Panc1 (cell line): ENCODE measurements around the gene CDH16. TPM values are rescaled to one million over a fixed set of nuclear protein-coding genes. Genes with fewer than 3 reads are reported as not detected.

ENCODE experiments used
- ATAC-seq: fragments of 200-7000 bp; cut with Tn5 transposase; 2 replicates; pipeline ENCODE4 v1.9.1; 2020; ENCODE audit warnings: mild to moderate bottlenecking, moderate library complexity
- BruUV-seq: library from RNA; stranded (reverse); fragments of 400-500 nt; replicated peaks from 2 replicates; lab custom pipeline; 2021; lab: Mats Ljungman, UMichigan
- CTCF ChIA-PET: fragments of 300-600 bp; sonication (Branson Sonifier 250); formaldehyde crosslinking; loops from one replicate; lab custom pipeline; 2022; ENCODE audit warnings: antibody characterized with exemption; lab: Charles Lee
- POLR2A ChIA-PET: fragments of 300-600 bp; sonication (Branson Sonifier 250); formaldehyde crosslinking; loops from one replicate; lab custom pipeline; 2022; ENCODE audit warnings: antibody characterized with exemption; lab: Charles Lee
- DNase-seq: peaks from one replicate; pipeline ENCODE4 v3.0.0-alpha.2; 2010; ENCODE audit warnings: low read depth, low spot score
- H3K27ac ChIP-seq: 2 replicates; pipeline ENCODE4 v1.5.1; 2011; ENCODE audit warnings: mild to moderate bottlenecking, low read length, inconsistent platforms
- H3K27me3 ChIP-seq: fragments of 200-500 bp; sonication (Bioruptor generic); 2 replicates; pipeline ENCODE4 v1.6.0; 2014; ENCODE audit warnings: low read length, inconsistent platforms; ENCODE audit not compliant: control insufficient read depth, insufficient read depth
- H3K36me3 ChIP-seq: fragments of 200-500 bp; sonication (Bioruptor generic); 2 replicates; pipeline ENCODE4 v1.5.1; 2014; ENCODE audit warnings: inconsistent platforms, mild to moderate bottlenecking, low read length, moderate library complexity; ENCODE audit not compliant: control insufficient read depth, insufficient read depth
- H3K4me1 ChIP-seq: 2 replicates; pipeline ENCODE4 v1.5.1; 2011; ENCODE audit warnings: inconsistent platforms, mild to moderate bottlenecking, low read length, moderate library complexity; ENCODE audit not compliant: control insufficient read depth, insufficient read depth
- H3K4me3 ChIP-seq, 2 experiments: 2 replicates each; pipeline ENCODE4 v1.5.1; 2011 to 2012; ENCODE audit warnings: low read depth in 2 of 2, low read length in 2 of 2, mild to moderate bottlenecking in 2 of 2, inconsistent platforms in 1 of 2, moderate library complexity in 1 of 2
- H3K9me3 ChIP-seq: fragments of 200-500 bp; sonication (Bioruptor generic); 2 replicates; pipeline ENCODE4 v1.5.1; 2014; ENCODE audit warnings: low read depth, mild to moderate bottlenecking, inconsistent platforms, low read length, moderate library complexity; ENCODE audit not compliant: control insufficient read depth, insufficient read depth
- CTCF ChIP-seq: fragments of 450-650 bp; IDR thresholded peaks from 2 replicates; pipeline ENCODE4 v1.5.1; 2017; ENCODE audit warnings: mild to moderate bottlenecking
- POLR2AphosphoS5 ChIP-seq: IDR thresholded peaks from 2 replicates; pipeline ENCODE4 v1.6.1; 2012; ENCODE audit warnings: mild to moderate bottlenecking, low read depth, low read length, moderate library complexity
- REST ChIP-seq, 2 experiments: IDR thresholded peaks; 2 replicates each; pipeline ENCODE4 v1.6.1; 2011 to 2012; ENCODE audit warnings: low read depth in 2 of 2, control low read depth in 1 of 2, low read length in 1 of 2, mild to moderate bottlenecking in 1 of 2, moderate library complexity in 1 of 2; ENCODE audit not compliant: insufficient read depth in 1 of 2
- SIN3A ChIP-seq: IDR thresholded peaks from 2 replicates; pipeline ENCODE4 v1.6.1; 2012; ENCODE audit warnings: low read depth, mild to moderate bottlenecking, low read length, moderate library complexity, borderline replicate concordance; ENCODE audit not compliant: insufficient read depth
- TCF7L2 ChIP-seq: IDR thresholded peaks from 2 replicates; pipeline ENCODE4 v1.6.1; 2011; ENCODE audit warnings: mild to moderate bottlenecking, low read depth, low read length, inconsistent platforms
- in situ Hi-C: cut with HindIII; loops from 2 replicates; pipeline ENCODE4 v1.10.0; 2016; ENCODE audit warnings: low sequenced_read_pairs, low pct_unique_long_range_greater_than_20kb
- intact Hi-C: fragments of 100-400 bp; cut with micrococcal nuclease; formaldehyde crosslinking; loops from one replicate; pipeline ENCODE4 v1.10.0; 2022; ENCODE audit not compliant: unreplicated experiment
- total RNA-seq: library from RNA; stranded (reverse); gene quantifications from one replicate; pipeline ENCODE4 v1.2.1, GENCODE V29; 2021; ENCODE audit not compliant: unreplicated experiment

CDH16 gene
- total RNA-seq, 1 experiment from 2014 or later = not detected

- intact Hi-C loops = no loop called here
- Histone ChIP-seq H3K36me3 (no peaks in the 10 kb centered on the region), H3K9me3 (no peaks in the 10 kb centered on the region), H3K4me1 (no peaks in the 10 kb centered on the region), H3K4me3 (no peak overlapping the region), H3K27me3 (no peaks in the 10 kb centered on the region), H3K27ac (no peak overlapping the region)
- no TSS peak for BruUV-seq
- POLR2A ChIA-PET = no interaction called here
- CTCF ChIA-PET = no interaction called here
- no peak for DNase-seq
- no peak for ATAC-seq
- in situ Hi-C loops = no loop called here
- TF ChIP-seq POLR2AphosphoS5 (no peak), TCF7L2 (no peak), CTCF (no peak), REST (IDR thresholded peaks at IDR 0.05; ENCODE audit: insufficient read depth in 1 of 2, low read depth in 2 of 2, low read length in 1 of 2) (no peak), SIN3A (no peak)
Observed at GRCh38 chr16:66917741-66918140, 944 bp downstream of the CDH16 start.

GRCh38 chr16:66916518-66916917 lies 2.2 kb downstream of the CDH16 start:
- H3K27ac ChIP-seq = no peak overlapping the region
- in situ Hi-C loops (no loop called here), intact Hi-C loops (no loop called here)
- ChIA-PET CTCF (no interaction called here), POLR2A (no interaction called here)
- no peaks in the 10 kb centered on the region for H3K9me3 ChIP-seq
- H3K27me3 ChIP-seq = no peaks in the 10 kb centered on the region
- no peaks in the 10 kb centered on the region for H3K4me1 ChIP-seq
- no peaks in the 10 kb centered on the region for H3K36me3 ChIP-seq
- H3K4me3 ChIP-seq = no peak overlapping the region
- no TSS peak for BruUV-seq
- no peak for TF ChIP-seq TCF7L2
- no peak for TF ChIP-seq CTCF
- no peak for TF ChIP-seq POLR2AphosphoS5
- TF ChIP-seq REST (IDR thresholded peaks at IDR 0.05; ENCODE audit: insufficient read depth in 1 of 2, low read depth in 2 of 2, low read length in 1 of 2) = no peak
- no peak for TF ChIP-seq SIN3A
- ATAC-seq = no peak
- DNase-seq = no peak
